HEK293 (cell line): ENCODE results near the gene RNF135.
"Not testable (repeated sequence)": the region's sequence is repeated elsewhere in the genome, so short reads cannot be mapped to it uniquely, and the experiment has no call there.

ENCODE experiments used
- CTCF ChIA-PET: fragments of 350-600 bp; formaldehyde crosslinking; extraction: SDS; loops from one replicate; lab custom pipeline; 2021; ENCODE audit warnings: antibody characterized with exemption; lab: Yijun Ruan, JAX
- POLR2A ChIA-PET: fragments of 300-600 bp; formaldehyde crosslinking; extraction: SDS; loops from one replicate; lab custom pipeline; 2020; ENCODE audit warnings: antibody characterized with exemption, inconsistent platforms; lab: Yijun Ruan, JAX
- H3K27ac ChIP-seq: fragments of 200-500 bp; sonication (Bioruptor generic); 2 replicates; pipeline ENCODE4 v1.5.1; 2014; ENCODE audit warnings: low read depth, low read length, control low read depth, inconsistent platforms; ENCODE audit errors: extremely low read depth
- H3K36me3 ChIP-seq, 2 experiments: fragments of 200-500 bp in 1 of 2; sonication (Bioruptor generic) in 1 of 2; 1 replicate in 1 of 2; 2 replicates in 1 of 2; pipeline ENCODE4 v1.5.1; 2014 to 2017; ENCODE audit warnings: inconsistent platforms in 2 of 2, low read length in 2 of 2; ENCODE audit not compliant: control insufficient read depth in 2 of 2, insufficient read depth in 1 of 2
- H3K4me1 ChIP-seq: fragments of 200-500 bp; sonication (Bioruptor generic); 2 replicates; pipeline ENCODE4 v1.5.1; 2014; ENCODE audit warnings: mild to moderate bottlenecking, low read length, inconsistent platforms; ENCODE audit not compliant: control insufficient read depth, insufficient read depth
- H3K4me3 ChIP-seq: 2 replicates; pipeline ENCODE4 v1.5.1; 2011; ENCODE audit warnings: low read depth, mild to moderate bottlenecking, control low read depth, low read length, moderate library complexity
- H3K9me3 ChIP-seq: fragments of 200-500 bp; sonication (Bioruptor generic); 2 replicates; pipeline ENCODE4 v1.5.1; 2014; ENCODE audit warnings: low read depth, low read length, inconsistent platforms; ENCODE audit not compliant: control insufficient read depth, insufficient read depth
- GLI4 ChIP-seq: fragments of 450-650 bp; formaldehyde crosslinking; IDR thresholded peaks from 2 replicates; pipeline ENCODE4 v1.5.1; 2016; ENCODE audit warnings: missing biosample characterization, missing genetic modification characterization
- GLIS1 ChIP-seq: fragments of 450-650 bp; formaldehyde crosslinking; IDR thresholded peaks from 2 replicates; pipeline ENCODE4 v1.5.1; 2016; ENCODE audit warnings: missing biosample characterization, missing genetic modification characterization
- GLIS2 ChIP-seq: fragments of 450-650 bp; formaldehyde crosslinking; IDR thresholded peaks from 2 replicates; pipeline ENCODE4 v1.5.1; 2016; ENCODE audit warnings: missing biosample characterization, missing genetic modification characterization
- WT1 ChIP-seq: fragments of 450-650 bp; formaldehyde crosslinking; IDR thresholded peaks from 2 replicates; pipeline ENCODE4 v1.5.1; 2016; ENCODE audit warnings: missing biosample characterization, missing genetic modification characterization
- YY1 ChIP-seq: fragments of 450-650 bp; formaldehyde crosslinking; IDR thresholded peaks from 2 replicates; pipeline ENCODE4 v1.5.1; 2018; ENCODE audit warnings: missing biosample characterization, missing genetic modification characterization
- ZBTB17 ChIP-seq: fragments of 450-650 bp; formaldehyde crosslinking; IDR thresholded peaks from 2 replicates; pipeline ENCODE4 v1.5.1; 2016; ENCODE audit warnings: missing biosample characterization, missing genetic modification characterization
- ZBTB20 ChIP-seq: fragments of 450-650 bp; formaldehyde crosslinking; IDR thresholded peaks from 2 replicates; pipeline ENCODE4 v1.5.1; 2016; ENCODE audit warnings: missing biosample characterization, missing genetic modification characterization
- ZFP69B ChIP-seq: fragments of 450-650 bp; formaldehyde crosslinking; IDR thresholded peaks from 2 replicates; pipeline ENCODE4 v1.5.1; 2016; ENCODE audit warnings: missing biosample characterization, missing genetic modification characterization
- ZNF335 ChIP-seq: fragments of 450-650 bp; formaldehyde crosslinking; conservative IDR thresholded peaks from 2 replicates; pipeline ENCODE4 v1.5.1; 2016; ENCODE audit warnings: missing biosample characterization, missing genetic modification characterization
- ZNF341 ChIP-seq: fragments of 450-650 bp; formaldehyde crosslinking; IDR thresholded peaks from 2 replicates; pipeline ENCODE4; 2016; ENCODE audit warnings: low read depth, missing biosample characterization, missing genetic modification characterization
- ZNF561 ChIP-seq: fragments of 450-650 bp; IDR thresholded peaks from 2 replicates; pipeline ENCODE4 v1.5.1; 2018; ENCODE audit warnings: missing biosample characterization, missing genetic modification characterization, borderline replicate concordance
- ZNF600 ChIP-seq: fragments of 450-650 bp; formaldehyde crosslinking; IDR thresholded peaks from 2 replicates; pipeline ENCODE4 v1.5.1; 2016; ENCODE audit warnings: missing biosample characterization, missing genetic modification characterization
- ZNF660 ChIP-seq: fragments of 450-650 bp; IDR thresholded peaks from 2 replicates; pipeline ENCODE4 v1.5.1; 2018; ENCODE audit warnings: missing biosample characterization, mild to moderate bottlenecking, missing genetic modification characterization
- ZNF777 ChIP-seq: fragments of 450-650 bp; formaldehyde crosslinking; IDR thresholded peaks from 2 replicates; pipeline ENCODE4 v1.5.1; 2017; ENCODE audit warnings: missing biosample characterization, missing genetic modification characterization, borderline replicate concordance
- TF ChIP-seq, protein P1 (sequence below): fragments of 450-650 bp; formaldehyde crosslinking; optimal IDR thresholded peaks from 2 replicates; pipeline ENCODE3; 2016; ENCODE audit warnings: missing biosample characterization, mild to moderate bottlenecking, missing genetic modification characterization
- TF ChIP-seq, protein P2 (sequence below): fragments of 450-650 bp; formaldehyde crosslinking; IDR thresholded peaks from 2 replicates; pipeline ENCODE4 v1.5.1; 2016; ENCODE audit warnings: missing biosample characterization, missing genetic modification characterization
- TF ChIP-seq, protein P3 (sequence below): fragments of 450-650 bp; formaldehyde crosslinking; IDR thresholded peaks from 2 replicates; pipeline ENCODE4 v1.5.1; 2016; ENCODE audit warnings: missing biosample characterization, missing genetic modification characterization
- TF ChIP-seq, protein P4 (sequence below): fragments of 450-650 bp; formaldehyde crosslinking; IDR thresholded peaks from 2 replicates; pipeline ENCODE4 v1.5.1; 2016; ENCODE audit warnings: missing biosample characterization, missing genetic modification characterization
- TF ChIP-seq, protein P5 (sequence below): fragments of 450-650 bp; formaldehyde crosslinking; IDR thresholded peaks from 2 replicates; pipeline ENCODE4 v1.5.1; 2016; ENCODE audit warnings: missing biosample characterization, missing genetic modification characterization
- TF ChIP-seq, protein P6 (sequence below): fragments of 450-650 bp; formaldehyde crosslinking; IDR thresholded peaks from 2 replicates; pipeline ENCODE4 v1.5.1; 2017; ENCODE audit warnings: missing biosample characterization, missing genetic modification characterization
- TF ChIP-seq, protein P7 (sequence below): fragments of 450-650 bp; formaldehyde crosslinking; IDR thresholded peaks from 2 replicates; pipeline ENCODE4 v1.5.1; 2016; ENCODE audit warnings: missing biosample characterization, missing genetic modification characterization

Gene RNF135

DNA sequence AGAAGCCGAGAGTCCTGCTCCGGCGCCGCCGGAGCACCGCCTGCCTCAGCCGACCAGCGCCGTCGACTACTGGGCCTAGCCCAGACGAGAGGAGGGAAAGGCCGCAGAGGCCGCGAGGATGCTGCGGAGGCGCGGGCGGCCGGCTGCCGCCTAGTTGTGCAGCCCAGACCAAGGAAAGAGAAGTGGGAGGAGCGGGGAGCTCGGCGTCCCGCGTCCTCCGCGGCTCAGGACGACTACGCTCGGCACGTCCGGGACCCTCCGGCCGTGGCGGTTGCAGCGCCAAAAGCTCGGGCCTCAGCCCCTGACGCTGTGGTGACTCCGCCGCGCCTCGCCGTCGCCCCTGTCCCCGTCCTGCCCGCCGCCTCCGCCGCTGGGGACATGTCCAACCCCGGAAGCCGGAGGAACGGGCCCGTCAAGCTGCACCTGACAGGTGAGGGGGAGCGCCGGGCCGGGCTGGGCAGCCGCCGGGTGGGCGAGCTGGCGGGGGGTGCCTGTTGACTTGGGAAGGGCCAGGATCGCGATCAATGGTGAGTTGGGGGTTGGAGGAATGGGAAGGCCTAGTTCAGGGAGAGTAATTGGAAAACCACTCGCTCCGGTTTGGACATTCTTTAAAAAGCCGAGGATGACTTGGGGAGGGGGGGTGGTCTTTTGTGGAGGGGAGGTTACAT lies 37.7 kb downstream of the RNF135 start (continued):
- TF ChIP-seq GLIS1 (tag by site-specific recombination) (peak; percentile 53), GLI4 (tag by site-specific recombination) (peak; percentile 31; the same call in 1 of the 2 replicates), ZNF335 (tag by site-specific recombination) (peak; percentile 86), ZBTB20 (tag by site-specific recombination) (peak; percentile 91)
- TF ChIP-seq, protein P1, sequence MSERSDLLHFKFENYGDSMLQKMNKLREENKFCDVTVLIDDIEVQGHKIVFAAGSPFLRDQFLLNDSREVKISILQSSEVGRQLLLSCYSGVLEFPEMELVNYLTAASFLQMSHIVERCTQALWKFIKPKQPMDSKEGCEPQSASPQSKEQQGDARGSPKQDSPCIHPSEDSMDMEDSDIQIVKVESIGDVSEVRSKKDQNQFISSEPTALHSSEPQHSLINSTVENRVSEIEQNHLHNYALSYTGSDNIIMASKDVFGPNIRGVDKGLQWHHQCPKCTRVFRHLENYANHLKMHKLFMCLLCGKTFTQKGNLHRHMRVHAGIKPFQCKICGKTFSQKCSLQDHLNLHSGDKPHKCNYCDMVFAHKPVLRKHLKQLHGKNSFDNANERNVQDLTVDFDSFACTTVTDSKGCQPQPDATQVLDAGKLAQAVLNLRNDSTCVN (tag by site-specific recombination) = peak; percentile 82
- TF ChIP-seq, protein P2, sequence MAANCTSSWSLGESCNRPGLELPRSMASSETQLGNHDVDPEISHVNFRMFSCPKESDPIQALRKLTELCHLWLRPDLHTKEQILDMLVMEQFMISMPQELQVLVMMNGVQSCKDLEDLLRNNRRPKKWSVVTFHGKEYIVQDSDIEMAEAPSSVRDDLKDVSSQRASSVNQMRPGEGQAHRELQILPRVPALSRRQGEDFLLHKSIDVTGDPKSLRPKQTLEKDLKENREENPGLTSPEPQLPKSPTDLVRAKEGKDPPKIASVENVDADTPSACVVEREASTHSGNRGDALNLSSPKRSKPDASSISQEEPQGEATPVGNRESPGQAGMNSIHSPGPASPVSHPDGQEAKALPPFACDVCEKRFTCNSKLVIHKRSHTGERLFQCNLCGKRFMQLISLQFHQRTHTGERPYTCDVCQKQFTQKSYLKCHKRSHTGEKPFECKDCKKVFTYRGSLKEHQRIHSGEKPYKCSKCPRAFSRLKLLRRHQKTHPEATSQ (tag by site-specific recombination) = peak; percentile 87; the same call in 1 of the 2 replicates
- TF ChIP-seq, protein P3, sequence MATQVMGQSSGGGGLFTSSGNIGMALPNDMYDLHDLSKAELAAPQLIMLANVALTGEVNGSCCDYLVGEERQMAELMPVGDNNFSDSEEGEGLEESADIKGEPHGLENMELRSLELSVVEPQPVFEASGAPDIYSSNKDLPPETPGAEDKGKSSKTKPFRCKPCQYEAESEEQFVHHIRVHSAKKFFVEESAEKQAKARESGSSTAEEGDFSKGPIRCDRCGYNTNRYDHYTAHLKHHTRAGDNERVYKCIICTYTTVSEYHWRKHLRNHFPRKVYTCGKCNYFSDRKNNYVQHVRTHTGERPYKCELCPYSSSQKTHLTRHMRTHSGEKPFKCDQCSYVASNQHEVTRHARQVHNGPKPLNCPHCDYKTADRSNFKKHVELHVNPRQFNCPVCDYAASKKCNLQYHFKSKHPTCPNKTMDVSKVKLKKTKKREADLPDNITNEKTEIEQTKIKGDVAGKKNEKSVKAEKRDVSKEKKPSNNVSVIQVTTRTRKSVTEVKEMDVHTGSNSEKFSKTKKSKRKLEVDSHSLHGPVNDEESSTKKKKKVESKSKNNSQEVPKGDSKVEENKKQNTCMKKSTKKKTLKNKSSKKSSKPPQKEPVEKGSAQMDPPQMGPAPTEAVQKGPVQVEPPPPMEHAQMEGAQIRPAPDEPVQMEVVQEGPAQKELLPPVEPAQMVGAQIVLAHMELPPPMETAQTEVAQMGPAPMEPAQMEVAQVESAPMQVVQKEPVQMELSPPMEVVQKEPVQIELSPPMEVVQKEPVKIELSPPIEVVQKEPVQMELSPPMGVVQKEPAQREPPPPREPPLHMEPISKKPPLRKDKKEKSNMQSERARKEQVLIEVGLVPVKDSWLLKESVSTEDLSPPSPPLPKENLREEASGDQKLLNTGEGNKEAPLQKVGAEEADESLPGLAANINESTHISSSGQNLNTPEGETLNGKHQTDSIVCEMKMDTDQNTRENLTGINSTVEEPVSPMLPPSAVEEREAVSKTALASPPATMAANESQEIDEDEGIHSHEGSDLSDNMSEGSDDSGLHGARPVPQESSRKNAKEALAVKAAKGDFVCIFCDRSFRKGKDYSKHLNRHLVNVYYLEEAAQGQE = peak; percentile 39; the same call in 1 of the 2 replicates
- TF ChIP-seq, protein P4, sequence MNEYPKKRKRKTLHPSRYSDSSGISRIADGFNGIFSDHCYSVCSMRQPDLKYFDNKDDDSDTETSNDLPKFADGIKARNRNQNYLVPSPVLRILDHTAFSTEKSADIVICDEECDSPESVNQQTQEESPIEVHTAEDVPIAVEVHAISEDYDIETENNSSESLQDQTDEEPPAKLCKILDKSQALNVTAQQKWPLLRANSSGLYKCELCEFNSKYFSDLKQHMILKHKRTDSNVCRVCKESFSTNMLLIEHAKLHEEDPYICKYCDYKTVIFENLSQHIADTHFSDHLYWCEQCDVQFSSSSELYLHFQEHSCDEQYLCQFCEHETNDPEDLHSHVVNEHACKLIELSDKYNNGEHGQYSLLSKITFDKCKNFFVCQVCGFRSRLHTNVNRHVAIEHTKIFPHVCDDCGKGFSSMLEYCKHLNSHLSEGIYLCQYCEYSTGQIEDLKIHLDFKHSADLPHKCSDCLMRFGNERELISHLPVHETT = no peak

DNA sequence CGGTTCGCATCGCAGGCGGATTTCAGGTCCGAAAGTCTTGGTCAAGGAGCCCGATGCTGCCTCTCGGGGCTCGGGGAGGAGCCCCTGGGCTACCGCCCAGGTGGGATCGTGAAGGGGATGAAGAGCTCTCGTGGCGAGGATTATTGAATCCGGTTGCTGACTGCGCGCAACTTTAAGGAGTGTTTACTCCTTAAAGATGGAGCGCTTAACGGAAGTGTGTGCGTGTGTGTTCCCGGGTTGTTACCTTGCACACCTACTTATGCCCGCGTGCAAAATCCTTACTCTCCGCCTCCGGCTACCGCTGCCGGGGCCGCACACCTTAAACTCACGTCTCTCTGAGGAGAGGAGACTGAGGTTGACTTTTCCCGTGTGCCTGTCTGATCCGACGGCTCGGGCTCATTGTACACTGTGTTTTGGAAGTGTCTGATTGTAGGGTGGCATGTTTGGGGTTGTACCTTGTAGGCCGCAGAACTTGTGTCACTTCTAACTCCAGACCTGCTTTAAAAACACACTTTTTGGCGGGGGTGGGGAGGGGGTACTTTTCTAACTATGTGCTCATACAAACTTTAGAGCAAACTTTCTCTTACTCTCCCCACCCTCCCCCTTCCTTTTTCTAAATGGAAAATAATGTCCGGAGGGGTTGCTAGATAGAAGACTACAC lies 38.3 kb downstream of the RNF135 start:
- not testable (repeated sequence) for H3K4me1 ChIP-seq, H3K36me3 ChIP-seq, H3K9me3 ChIP-seq
- CTCF ChIA-PET = interaction anchor here (1.3 kb wide), 1 partner anchor 17 kb away, joined by 3 read pairs; no protein-coding TSS in a partner anchor
- POLR2A ChIA-PET = interaction anchor here (0.7 to 2.7 kb wide), 13 partner anchors 38 to 260 kb away, joined by 3 to 13 read pairs (median 5); partner anchors contain the start of genes ADAP2, CRLF3, NF1 and RNF135
- Histone ChIP-seq H3K27ac (peak overlapping the region; percentile 97), H3K4me3 (peak overlapping the region; percentile 70)
- TF ChIP-seq ZNF600 (tag by site-specific recombination) (peak; percentile 89), ZNF561 (0 out of 2 replicates have a peak, but pooled peaks have one; percentile 39), ZBTB17 (tag by site-specific recombination) (peak; percentile 57), GLIS2 (tag by site-specific recombination) (peak; percentile 23; the same call in 1 of the 2 replicates), ZNF341 (peak; percentile 12; the same call in 1 of the 2 replicates), ZNF777 (tag by site-specific recombination) (0 out of 2 replicates have a peak, but pooled peaks have one; percentile 65), ZBTB20 (tag by site-specific recombination) (peak; percentile 75), YY1 (tag by site-specific recombination) (peak; percentile 16; the same call in 1 of the 2 replicates), ZNF660 (tag by site-specific recombination) (peak; percentile 36), WT1 (peak; percentile 71), ZFP69B (tag by site-specific recombination) (0 out of 2 replicates have a peak, but pooled peaks have one; percentile 47)
- TF ChIP-seq, protein P5, sequence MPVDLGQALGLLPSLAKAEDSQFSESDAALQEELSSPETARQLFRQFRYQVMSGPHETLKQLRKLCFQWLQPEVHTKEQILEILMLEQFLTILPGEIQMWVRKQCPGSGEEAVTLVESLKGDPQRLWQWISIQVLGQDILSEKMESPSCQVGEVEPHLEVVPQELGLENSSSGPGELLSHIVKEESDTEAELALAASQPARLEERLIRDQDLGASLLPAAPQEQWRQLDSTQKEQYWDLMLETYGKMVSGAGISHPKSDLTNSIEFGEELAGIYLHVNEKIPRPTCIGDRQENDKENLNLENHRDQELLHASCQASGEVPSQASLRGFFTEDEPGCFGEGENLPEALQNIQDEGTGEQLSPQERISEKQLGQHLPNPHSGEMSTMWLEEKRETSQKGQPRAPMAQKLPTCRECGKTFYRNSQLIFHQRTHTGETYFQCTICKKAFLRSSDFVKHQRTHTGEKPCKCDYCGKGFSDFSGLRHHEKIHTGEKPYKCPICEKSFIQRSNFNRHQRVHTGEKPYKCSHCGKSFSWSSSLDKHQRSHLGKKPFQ (tag by site-specific recombination) = peak; percentile 41; the same call in 1 of the 2 replicates
- TF ChIP-seq, protein P6, sequence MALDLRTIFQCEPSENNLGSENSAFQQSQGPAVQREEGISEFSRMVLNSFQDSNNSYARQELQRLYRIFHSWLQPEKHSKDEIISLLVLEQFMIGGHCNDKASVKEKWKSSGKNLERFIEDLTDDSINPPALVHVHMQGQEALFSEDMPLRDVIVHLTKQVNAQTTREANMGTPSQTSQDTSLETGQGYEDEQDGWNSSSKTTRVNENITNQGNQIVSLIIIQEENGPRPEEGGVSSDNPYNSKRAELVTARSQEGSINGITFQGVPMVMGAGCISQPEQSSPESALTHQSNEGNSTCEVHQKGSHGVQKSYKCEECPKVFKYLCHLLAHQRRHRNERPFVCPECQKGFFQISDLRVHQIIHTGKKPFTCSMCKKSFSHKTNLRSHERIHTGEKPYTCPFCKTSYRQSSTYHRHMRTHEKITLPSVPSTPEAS (tag by site-specific recombination) = peak; percentile 70
- TF ChIP-seq, protein P7, sequence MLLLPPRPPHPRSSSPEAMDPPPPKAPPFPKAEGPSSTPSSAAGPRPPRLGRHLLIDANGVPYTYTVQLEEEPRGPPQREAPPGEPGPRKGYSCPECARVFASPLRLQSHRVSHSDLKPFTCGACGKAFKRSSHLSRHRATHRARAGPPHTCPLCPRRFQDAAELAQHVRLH (tag by site-specific recombination) = 0 out of 2 replicates have a peak, but pooled peaks have one; percentile 22
